Measurements from ENCODE around the gene POLR2L.

GRCh38 chr11:820655-821511 is 21.4 kb downstream of the POLR2L start:
- TF ChIP-seq CTCF (IDR thresholded peaks at IDR 0.05) (no peak), EP300 (IDR thresholded peaks at IDR 0.05; ENCODE audit: borderline replicate concordance in 1 of 2, low read depth in 1 of 2, low read length in 1 of 2) (no peak), SMC3 (IDR thresholded peaks at IDR 0.05; ENCODE audit: low read depth, low read length) (no peak), TEAD4 (IDR thresholded peaks at IDR 0.05; ENCODE audit: borderline replicate concordance, insufficient read depth) (0 out of 2 replicates have a peak, but pooled peaks have one; percentile 28), REST (IDR thresholded peaks at IDR 0.05; ENCODE audit: low read depth, low read length) (0 out of 2 replicates have a peak, but pooled peaks have one; percentile 13), RAD21 (IDR thresholded peaks at IDR 0.05; ENCODE audit: low read length) (no peak), POLR2AphosphoS5 (IDR thresholded peaks at IDR 0.05; ENCODE audit: low read depth, low read length) (no peak)

All from SK-N-SH (cell line).